NCI-H1436 (cell line): Measurements from ENCODE around the gene TELO2.

Experiments
- DNase-seq: peaks from one replicate; lab custom pipeline; 2025; lab: John Stamatoyannopoulos, UW

TELO2 gene

GRCh38 chr16:1554826-1555445 lies 61.8 kb downstream of the TELO2 start:
- no peak for DNase-seq

- no peak for DNase-seq
Measured at GRCh38 chr16:1556254-1556653, 63.1 kb downstream of the TELO2 start.

GRCh38 chr16:1557074-1557473 lies 63.9 kb downstream of the TELO2 start:
- DNase-seq, result no peak

- no peak for DNase-seq
Measured at GRCh38 chr16:1557576-1557975, 64.4 kb downstream of the TELO2 start.

GRCh38 chr16:1559446-1559975 lies 66.4 kb downstream of the TELO2 start:
- DNase-seq, result no peak
